HG03469 (cell line): Measurements from ENCODE around the gene CDHR5.
"Not testable (repeated sequence)": the region's sequence is repeated elsewhere in the genome, so short reads cannot be mapped to it uniquely, and the experiment has no call there.

ENCODE experiments used
- ATAC-seq: cut with Tn5 transposase; IDR thresholded peaks from one replicate; pipeline ENCODE4 v1.9.1; 2021; ENCODE audit warnings: mild to moderate bottlenecking, moderate library complexity, moderate number of reproducible peaks; ENCODE audit not compliant: unreplicated experiment

Gene CDHR5

GRCh38 chr11:592501-592900, 32.3 kb downstream of the CDHR5 start:
- ATAC-seq = no peak

- no peak for ATAC-seq
Observed at GRCh38 chr11:590997-591396, 33.8 kb downstream of the CDHR5 start.

GRCh38 chr11:589798-590197, 35.0 kb downstream of the CDHR5 start:
- ATAC-seq = no peak

GRCh38 chr11:587978-588380, 36.8 kb downstream of the CDHR5 start:
- no peak for ATAC-seq

- no peak for ATAC-seq
Observed at GRCh38 chr11:587546-587945, 37.2 kb downstream of the CDHR5 start.

- no peak for ATAC-seq
Observed at GRCh38 chr11:586376-587316, 38.1 kb downstream of the CDHR5 start.

- ATAC-seq = no peak
Observed at GRCh38 chr11:584287-584686, 40.5 kb downstream of the CDHR5 start.

- no peak for ATAC-seq
Observed at GRCh38 chr11:581752-582151, 43.0 kb downstream of the CDHR5 start.

GRCh38 chr11:581342-581741, 43.4 kb downstream of the CDHR5 start:
- no peak for ATAC-seq

- ATAC-seq = no peak
Observed at GRCh38 chr11:579830-580601, 44.7 kb downstream of the CDHR5 start.

- no peak for ATAC-seq
Observed at GRCh38 chr11:578276-579035, 46.3 kb downstream of the CDHR5 start.

- no peak for ATAC-seq
Observed at GRCh38 chr11:577611-577894, 47.2 kb downstream of the CDHR5 start.

GRCh38 chr11:576811-577610, 47.7 kb downstream of the CDHR5 start:
- ATAC-seq = no peak

GRCh38 chr11:575996-576768, 48.6 kb downstream of the CDHR5 start, which contains the start of gene PHRF1:
PHRF1 (plus strand) TSS chr11:576470; CDS start chr11:581513, 5,043 bp downstream.
- ATAC-seq = peak; percentile 47

- no peak for ATAC-seq
Observed at GRCh38 chr11:575313-575995, 49.3 kb downstream of the CDHR5 start.

- ATAC-seq = no peak
Observed at GRCh38 chr11:574632-575312, 50.0 kb downstream of the CDHR5 start.

GRCh38 chr11:574031-574570, 50.7 kb downstream of the CDHR5 start:
- ATAC-seq = not testable (repeated sequence)

GRCh38 chr11:573146-573759, 51.5 kb downstream of the CDHR5 start:
- ATAC-seq = no peak
